ENCODE results near the gene OPRM1.
"Not testable (repeated sequence)": the region's sequence is repeated elsewhere in the genome, so short reads cannot be mapped to it uniquely, and the experiment has no call there.

OPRM1 gene

DNA sequence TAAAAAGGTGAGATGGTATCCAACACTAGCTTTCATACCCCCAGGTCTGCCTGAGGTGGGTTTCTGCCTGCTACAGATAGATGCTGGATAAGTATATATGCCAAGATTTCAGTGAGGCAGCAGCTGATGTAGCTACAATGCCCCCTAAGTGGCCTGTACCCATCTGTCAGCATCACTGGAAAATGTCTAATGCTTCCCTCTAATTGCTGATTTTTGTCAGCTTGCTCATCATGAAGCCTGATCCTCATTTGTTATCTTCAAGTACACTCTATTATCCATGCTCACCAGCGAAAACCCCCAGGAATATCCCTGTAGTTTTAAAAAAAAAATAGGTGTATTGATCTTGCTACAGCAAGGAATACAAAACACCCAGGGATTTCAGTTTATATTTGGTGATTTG is 32.2 kb downstream of the OPRM1 start:
- no peak for TF ChIP-seq Cebpa-rat (IDR thresholded peaks at IDR 0.05)
- Histone ChIP-seq H4K20me1 (no peaks in the 10 kb centered on the region), H3K4me3 (no peak overlapping the region), H3K9me3 (replicated peaks in 1 of 11) (peaks cover 0 to 13% (median 0%) of the 10 kb centered on the region in 11 experiments; a peak in 4 of 22 replicates), H3K27me3 (no peaks in the 10 kb centered on the region), H3K27ac (no peak overlapping the region), H3K4me2 (no peak overlapping the region), H3K9ac (no peak overlapping the region), H3K4me1 (no peaks in the 10 kb centered on the region), H3K36me3 (no peaks in the 10 kb centered on the region)

DNA sequence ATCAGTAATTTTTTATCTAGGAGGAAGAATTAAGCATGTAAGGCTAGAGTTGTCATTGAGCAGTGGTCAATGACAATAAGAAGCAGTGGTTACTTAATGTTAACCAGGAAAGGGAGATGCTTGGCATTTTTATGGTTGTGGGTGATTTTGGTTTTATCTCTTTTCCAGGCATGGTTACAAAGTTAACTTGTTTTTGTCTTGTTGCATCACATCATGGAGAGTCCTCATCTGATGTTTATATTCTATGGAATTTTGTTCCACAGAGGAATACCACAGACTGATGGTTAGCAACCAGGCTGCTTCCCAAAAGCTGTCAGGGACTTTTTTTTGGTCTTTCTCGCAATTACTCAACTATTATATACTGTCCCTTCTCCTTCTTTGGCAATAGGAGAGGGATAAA is 32.7 kb downstream of the OPRM1 start:
- Histone ChIP-seq H3K9ac (no peak overlapping the region), H4K20me1 (no peaks in the 10 kb centered on the region), H3K4me2 (no peak overlapping the region), H3K4me1 (no peaks in the 10 kb centered on the region), H3K27ac (no peak overlapping the region), H3K4me3 (no peak overlapping the region), H3K27me3 (no peaks in the 10 kb centered on the region), H3K9me3 (replicated peaks in 1 of 11) (peaks cover 0 to 13% (median 0%) of the 10 kb centered on the region in 11 experiments; a peak in 4 of 22 replicates), H3K36me3 (no peaks in the 10 kb centered on the region)
- no peak for TF ChIP-seq Cebpa-rat (IDR thresholded peaks at IDR 0.05)

DNA sequence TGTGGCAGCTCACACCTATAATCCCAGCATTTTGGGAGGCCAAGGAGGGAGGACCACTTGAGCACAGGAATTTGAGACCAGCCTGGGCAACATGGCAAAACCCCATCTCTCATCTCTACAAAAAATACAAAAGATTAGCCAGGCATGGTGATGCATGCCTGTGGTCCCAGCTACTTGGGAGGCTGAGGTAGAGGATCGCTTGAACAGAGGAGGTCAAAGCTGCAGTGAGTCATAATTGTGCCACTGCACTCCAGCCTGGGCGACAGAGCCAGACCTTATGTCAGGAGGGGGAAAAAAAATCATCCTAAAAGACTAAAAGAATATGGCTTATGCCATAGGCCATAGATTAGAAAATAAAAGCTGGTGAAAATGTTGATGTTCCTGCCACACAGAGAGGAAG is 39.6 kb downstream of the OPRM1 start:
- H3K4me3 ChIP-seq; H3K9me3 ChIP-seq (replicated peaks in 1 of 11); H4K20me1 ChIP-seq; H3K9ac ChIP-seq; H3K4me1 ChIP-seq; H3K4me2 ChIP-seq; H3K27me3 ChIP-seq; H3K36me3 ChIP-seq; H3K27ac ChIP-seq: not testable (repeated sequence)

DNA sequence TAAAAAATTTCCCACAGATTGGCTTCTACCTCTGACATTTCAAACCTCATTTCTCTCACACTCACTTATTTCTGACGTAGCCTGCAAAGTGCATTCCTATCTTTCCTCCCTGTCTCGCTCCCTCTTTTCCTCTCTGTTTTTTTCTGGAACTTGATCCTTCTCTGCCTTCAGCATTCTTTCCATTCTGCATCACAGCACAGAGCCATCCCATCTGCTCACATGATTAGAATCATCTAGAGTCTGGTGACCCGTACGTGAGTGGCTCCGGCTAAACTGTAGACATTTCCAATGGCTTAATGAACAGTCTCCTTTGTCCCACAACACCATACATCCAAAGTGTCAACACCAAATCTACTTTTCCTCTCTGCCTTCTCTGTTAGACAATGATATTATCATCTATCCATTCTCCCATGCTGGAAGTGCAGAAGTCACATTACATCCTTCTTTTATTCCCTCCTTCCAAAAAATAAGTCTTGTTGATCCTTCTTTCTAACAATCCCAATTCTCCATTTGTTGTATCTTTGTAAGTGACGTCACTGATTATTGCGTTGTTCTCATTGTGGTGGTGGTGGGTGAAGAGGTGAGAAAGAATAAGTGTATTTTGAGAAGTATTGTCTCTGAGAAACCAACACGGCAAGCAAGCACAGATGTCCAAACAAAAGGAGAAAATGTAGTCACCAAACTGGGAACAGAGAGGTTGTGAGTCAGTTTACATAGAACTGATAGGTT is 41.6 kb downstream of the OPRM1 start:
- Histone ChIP-seq H3K4me1 (no peaks in the 10 kb centered on the region), H3K36me3 (no peaks in the 10 kb centered on the region), H3K9ac (no peak overlapping the region), H3K27me3 (no peaks in the 10 kb centered on the region), H3K4me3 (no peak overlapping the region), H3K27ac (no peak overlapping the region), H4K20me1 (no peaks in the 10 kb centered on the region), H3K9me3 (replicated peaks in 1 of 11) (no peaks in the 10 kb centered on the region), H3K4me2 (no peak overlapping the region)
- no peak for TF ChIP-seq Cebpa-rat (IDR thresholded peaks at IDR 0.05)

DNA sequence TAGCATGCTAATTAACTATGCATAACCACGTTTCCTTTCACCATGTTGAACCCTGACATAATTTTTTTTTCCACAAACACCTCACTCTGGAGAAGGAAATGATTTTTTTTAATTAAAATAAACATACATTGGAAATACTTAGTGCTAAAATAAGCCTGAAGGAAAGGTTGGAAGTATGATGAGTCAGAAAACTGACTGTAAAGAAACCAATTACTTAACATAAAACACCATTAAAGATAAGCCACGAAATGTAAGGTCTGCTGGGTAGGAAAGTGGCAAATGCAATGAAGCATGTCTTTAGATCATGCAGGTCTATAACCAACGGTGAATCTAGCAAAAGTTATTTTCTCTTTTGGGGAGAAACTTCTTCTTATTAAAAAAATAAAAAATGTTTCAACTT is 47.5 kb downstream of the OPRM1 start:
- Histone ChIP-seq H3K36me3 (no peaks in the 10 kb centered on the region), H3K9me3 (replicated peaks in 1 of 11) (no peaks in the 10 kb centered on the region), H3K4me1 (no peaks in the 10 kb centered on the region), H3K9ac (no peak overlapping the region), H3K4me2 (no peak overlapping the region), H3K4me3 (no peak overlapping the region), H3K27me3 (no peaks in the 10 kb centered on the region), H3K27ac (no peak overlapping the region), H4K20me1 (no peaks in the 10 kb centered on the region)
- no peak for TF ChIP-seq Cebpa-rat (IDR thresholded peaks at IDR 0.05)

DNA sequence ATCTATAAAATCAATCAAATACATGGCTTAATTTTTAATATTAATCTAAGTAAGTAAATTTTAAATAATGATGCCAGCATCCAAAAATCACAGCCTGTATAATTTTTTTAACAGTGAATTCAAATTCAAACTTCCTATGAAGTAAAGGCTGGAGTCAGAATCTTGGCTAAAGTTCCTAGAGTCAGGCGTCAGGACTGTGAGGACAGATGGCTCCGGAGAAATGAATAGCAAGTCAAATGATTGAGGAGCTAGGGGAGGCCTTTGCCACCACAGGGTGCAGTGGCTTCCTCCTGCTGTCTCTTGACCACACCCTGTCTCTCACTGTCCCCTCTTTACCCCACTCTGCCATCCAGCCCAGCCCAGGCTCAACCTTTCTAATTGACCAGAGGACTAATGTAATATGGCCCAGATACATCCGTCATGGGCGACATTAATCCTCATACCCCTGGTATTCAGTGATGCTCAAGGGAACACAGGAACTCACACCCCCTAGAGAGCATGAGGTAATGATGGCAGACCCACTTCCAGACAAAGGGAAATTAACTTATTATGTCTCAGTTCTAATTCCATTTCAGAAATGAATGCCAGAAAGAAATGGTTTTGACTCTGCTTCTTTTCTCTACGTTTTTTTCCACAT is 53.4 kb downstream of the OPRM1 start:
- Histone ChIP-seq H4K20me1 (no peaks in the 10 kb centered on the region), H3K4me2 (no peak overlapping the region), H3K27ac (no peak overlapping the region), H3K4me1 (no peaks in the 10 kb centered on the region), H3K9me3 (replicated peaks in 1 of 11) (no peaks in the 10 kb centered on the region), H3K27me3 (no peaks in the 10 kb centered on the region), H3K9ac (no peak overlapping the region), H3K36me3 (no peaks in the 10 kb centered on the region), H3K4me3 (no peak overlapping the region)
- no peak for TF ChIP-seq Cebpa-rat (IDR thresholded peaks at IDR 0.05)

DNA sequence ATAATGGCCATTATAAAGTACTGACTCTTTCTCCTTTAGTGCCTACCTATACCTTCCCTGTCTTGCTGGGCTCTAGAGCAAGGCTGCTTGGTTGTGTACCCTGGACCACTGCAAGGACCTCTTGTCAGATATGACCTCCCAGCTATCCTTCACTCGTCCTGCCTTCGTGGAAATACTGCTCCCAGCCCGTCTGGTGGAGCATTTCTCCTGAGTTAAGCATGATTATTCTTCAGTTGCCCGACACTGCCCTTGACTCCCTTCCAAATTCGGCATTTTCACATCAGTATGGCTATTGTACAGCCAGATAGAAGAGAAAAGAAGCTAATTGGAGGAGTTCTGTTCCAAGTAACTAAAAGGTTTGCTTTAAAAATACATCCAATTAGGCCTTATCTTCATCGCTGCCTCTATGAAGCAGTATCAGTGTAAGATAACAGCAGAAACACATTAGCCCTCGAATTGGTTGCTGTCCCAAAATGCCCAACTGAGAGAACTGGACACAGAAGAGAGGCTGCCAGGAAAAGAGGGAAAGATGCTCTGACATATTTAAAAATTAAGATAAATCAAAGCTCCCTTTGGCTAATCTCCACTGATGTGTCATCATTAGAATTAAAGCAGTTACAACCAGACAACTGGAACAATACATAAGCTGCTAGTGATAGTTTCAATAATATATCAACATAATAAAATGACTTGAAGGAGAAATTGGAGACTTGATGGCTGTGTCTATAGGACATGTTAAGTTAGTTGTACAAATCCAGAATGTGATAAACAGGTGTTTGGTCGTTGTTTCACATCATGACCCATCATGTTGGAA is 54.4 kb downstream of the OPRM1 start:
- no peak for TF ChIP-seq Cebpa-rat (IDR thresholded peaks at IDR 0.05)
- H3K9ac ChIP-seq, result no peak overlapping the region
- no peaks in the 10 kb centered on the region for H3K27me3 ChIP-seq
- no peak overlapping the region for H3K4me3 ChIP-seq
- no peak overlapping the region for H3K27ac ChIP-seq
- no peaks in the 10 kb centered on the region for H3K9me3 ChIP-seq (replicated peaks in 1 of 11)
- H4K20me1 ChIP-seq, result no peaks in the 10 kb centered on the region
- no peaks in the 10 kb centered on the region for H3K4me1 ChIP-seq
- no peak overlapping the region for H3K4me2 ChIP-seq
- H3K36me3 ChIP-seq, result no peaks in the 10 kb centered on the region

DNA sequence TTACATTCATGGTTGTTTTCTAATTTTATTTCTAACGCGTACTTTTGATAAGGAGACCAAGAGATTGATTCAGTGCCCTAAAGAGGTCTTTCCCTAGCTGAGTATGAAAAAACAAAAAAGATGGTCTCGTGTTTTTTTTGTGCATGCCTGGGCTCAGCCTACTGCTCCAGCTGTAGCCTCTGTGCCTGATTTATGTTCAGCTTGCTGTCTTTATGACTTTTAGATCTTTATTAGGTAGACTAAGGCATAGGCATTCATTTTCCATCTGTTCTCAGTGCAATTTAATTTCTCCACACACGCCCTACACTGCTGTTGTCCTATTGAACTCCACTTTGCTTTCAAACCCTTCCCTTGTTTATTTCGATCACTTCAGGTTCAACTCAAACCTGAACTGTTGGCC is 56.5 kb downstream of the OPRM1 start:
- no peaks in the 10 kb centered on the region for H3K4me1 ChIP-seq
- H4K20me1 ChIP-seq, result no peaks in the 10 kb centered on the region
- TF ChIP-seq Cebpa-rat (IDR thresholded peaks at IDR 0.05), result no peak
- no peaks in the 10 kb centered on the region for H3K36me3 ChIP-seq
- H3K9me3 ChIP-seq (replicated peaks in 1 of 11), result no peaks in the 10 kb centered on the region
- no peak overlapping the region for H3K9ac ChIP-seq
- H3K27ac ChIP-seq, result no peak overlapping the region
- H3K4me2 ChIP-seq, result no peak overlapping the region
- H3K27me3 ChIP-seq, result no peaks in the 10 kb centered on the region
- H3K4me3 ChIP-seq, result no peak overlapping the region

DNA sequence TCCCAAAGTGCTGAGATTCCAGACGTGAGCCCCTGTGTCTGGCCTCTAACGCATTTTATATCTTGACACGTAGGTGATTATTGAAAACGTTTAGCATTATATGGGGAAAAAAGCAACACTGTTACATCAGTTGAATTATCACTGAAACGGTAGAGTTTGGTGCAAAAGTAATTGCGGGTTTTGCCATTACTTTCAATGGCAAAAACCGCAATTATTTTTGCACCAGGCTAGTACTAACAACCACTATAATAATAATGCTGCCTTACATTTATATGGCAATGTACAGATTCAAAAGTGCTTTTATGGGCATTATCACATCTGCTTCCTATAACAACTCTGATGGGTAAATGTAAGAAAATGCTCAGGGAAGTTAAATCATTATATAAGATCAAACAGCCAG is 57.3 kb downstream of the OPRM1 start:
- H3K27ac ChIP-seq, result no peak overlapping the region
- H3K4me1 ChIP-seq, result no peaks in the 10 kb centered on the region
- no peaks in the 10 kb centered on the region for H3K27me3 ChIP-seq
- H3K4me3 ChIP-seq, result no peak overlapping the region
- no peak overlapping the region for H3K4me2 ChIP-seq
- H3K9me3 ChIP-seq (replicated peaks in 1 of 11), result no peaks in the 10 kb centered on the region
- H4K20me1 ChIP-seq, result no peaks in the 10 kb centered on the region
- TF ChIP-seq Cebpa-rat (IDR thresholded peaks at IDR 0.05), result no peak
- no peak overlapping the region for H3K9ac ChIP-seq
- H3K36me3 ChIP-seq, result no peaks in the 10 kb centered on the region

DNA sequence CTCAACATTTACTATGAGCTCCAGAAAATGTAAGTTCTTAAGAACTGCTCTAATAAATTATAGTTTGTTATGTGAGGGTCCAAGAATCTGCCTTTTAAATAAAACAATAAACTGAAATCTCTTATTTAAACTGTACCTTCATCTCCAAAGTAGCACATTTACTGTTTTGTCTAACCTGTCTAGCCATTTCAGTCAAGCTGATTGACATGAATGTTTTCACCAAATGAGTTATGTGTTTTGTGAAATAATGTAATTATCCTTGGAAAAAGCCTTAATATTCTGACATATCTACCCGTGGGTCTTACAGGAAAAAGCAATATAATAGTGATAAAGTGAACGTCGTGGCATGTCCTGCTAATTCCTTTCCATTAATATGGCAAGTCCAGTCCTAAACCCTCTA is 57.8 kb downstream of the OPRM1 start:
- no peak overlapping the region for H3K9ac ChIP-seq
- H3K36me3 ChIP-seq, result no peaks in the 10 kb centered on the region
- H3K9me3 ChIP-seq (replicated peaks in 1 of 11), result no peaks in the 10 kb centered on the region
- no peak for TF ChIP-seq Cebpa-rat (IDR thresholded peaks at IDR 0.05)
- no peak overlapping the region for H3K4me3 ChIP-seq
- H3K4me1 ChIP-seq, result no peaks in the 10 kb centered on the region
- no peaks in the 10 kb centered on the region for H4K20me1 ChIP-seq
- no peaks in the 10 kb centered on the region for H3K27me3 ChIP-seq
- H3K27ac ChIP-seq, result no peak overlapping the region
- H3K4me2 ChIP-seq, result no peak overlapping the region
